HCT116 (cell line): Measurements from ENCODE around the gene TMC1.

Experiments
- CEBPB ChIP-seq: IDR thresholded peaks from 2 replicates; pipeline ENCODE4 v1.6.1; 2012; ENCODE audit warnings: low read depth
- CTCF ChIP-seq, 3 experiments: fragments of 200-600 bp in 1 of 3; sonication (generic) in 1 of 3; IDR thresholded peaks in 2 of 3; conservative IDR thresholded peaks in 1 of 3; 2 replicates each; pipeline ENCODE4 v1.5.1; 2012 to 2017; ENCODE audit warnings: low read depth in 2 of 3, low read length in 2 of 3, antibody characterized with exemption in 1 of 3, borderline replicate concordance in 1 of 3, control low read depth in 1 of 3, mild to moderate bottlenecking in 1 of 3, mixed read lengths in 1 of 3, mixed run types in 1 of 3, moderate library complexity in 1 of 3; ENCODE audit not compliant: insufficient read depth in 1 of 3
- EGR1 ChIP-seq: IDR thresholded peaks from 2 replicates; pipeline ENCODE4 v1.6.1; 2012; ENCODE audit warnings: low read depth
- EZH2 ChIP-seq: fragments of 200-600 bp; sonication (generic); IDR thresholded peaks from 2 replicates; pipeline ENCODE4 v1.6.1; 2017; ENCODE audit warnings: antibody characterized with exemption, mixed run types
- EZH2phosphoT487 ChIP-seq: fragments of 200-600 bp; IDR thresholded peaks from 2 replicates; pipeline ENCODE4 v1.6.1; 2018; ENCODE audit warnings: antibody characterized with exemption, borderline replicate concordance
- JUND ChIP-seq: IDR thresholded peaks from 2 replicates; pipeline ENCODE4 v1.6.1; 2012
- POLR2A ChIP-seq: IDR thresholded peaks from 2 replicates; pipeline ENCODE4 v1.7.0; 2011; ENCODE audit warnings: borderline replicate concordance; ENCODE audit not compliant: insufficient read depth, insufficient read length; ENCODE audit errors: extremely low read depth
- POLR2AphosphoS5 ChIP-seq: IDR thresholded peaks from 2 replicates; pipeline ENCODE4 v1.6.1; 2011; ENCODE audit warnings: mild to moderate bottlenecking, low read depth, low read length, moderate library complexity
- REST ChIP-seq: IDR thresholded peaks from 2 replicates; pipeline ENCODE4 v1.6.1; 2012; ENCODE audit warnings: low read depth
- SRF ChIP-seq: IDR thresholded peaks from 2 replicates; pipeline ENCODE4 v1.6.1; 2012; ENCODE audit warnings: low read depth
- TCF7L2 ChIP-seq: IDR thresholded peaks from 2 replicates; pipeline ENCODE4 v1.7.0; 2011; ENCODE audit warnings: borderline replicate concordance, inconsistent platforms; ENCODE audit not compliant: insufficient read depth, insufficient read length; ENCODE audit errors: extremely low read depth
- TF ChIP-seq, protein P1 (sequence below): IDR thresholded peaks from 2 replicates; pipeline ENCODE4 v1.6.1; 2011; ENCODE audit warnings: mild to moderate bottlenecking, low read length, moderate library complexity; ENCODE audit not compliant: insufficient replicate concordance; ENCODE audit errors: extremely low read depth

DNA sequence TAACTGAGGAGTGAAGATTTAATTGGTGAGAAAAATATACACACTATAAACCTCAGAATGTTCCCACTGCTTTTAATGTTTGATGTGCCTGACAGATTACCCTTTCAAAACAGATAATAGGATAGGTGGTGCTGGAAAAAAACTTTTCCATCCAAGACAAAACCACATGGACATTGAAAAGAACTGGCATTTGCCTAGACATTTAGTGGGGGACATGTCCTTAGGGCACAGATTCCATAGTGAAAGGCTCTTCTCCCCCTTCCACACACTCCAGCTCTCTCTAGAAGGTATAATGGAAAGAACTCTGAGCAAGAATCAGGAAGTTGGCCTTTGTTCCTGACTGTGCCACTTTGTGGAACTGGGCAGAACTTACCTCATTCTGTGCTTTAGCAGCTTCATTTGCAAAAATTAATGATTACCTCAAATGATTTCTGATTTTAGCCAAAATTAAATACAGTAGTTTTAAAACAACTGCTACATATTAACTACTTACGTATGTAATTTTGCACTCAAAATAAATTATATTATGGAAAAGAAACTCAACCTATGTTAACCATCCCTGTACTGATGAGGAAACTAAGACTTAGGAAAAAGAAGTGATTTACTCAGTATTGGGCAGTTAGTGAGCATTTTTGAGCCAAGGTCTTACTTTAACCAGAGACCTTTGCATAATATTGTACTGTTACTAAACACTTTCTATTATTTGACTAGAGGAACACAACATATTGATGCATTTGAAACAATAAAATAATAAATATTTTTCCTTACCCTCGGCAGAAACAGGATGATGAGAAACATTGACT, 43.3 kb downstream of the TMC1 start:
- no peak for TF ChIP-seq CTCF (IDR thresholded peaks at IDR 0.05 in 2 of 3, conservative IDR thresholded peaks at IDR 0.05 in 1 of 3; ENCODE audit: borderline replicate concordance in 1 of 3, insufficient read depth in 1 of 3, low read depth in 2 of 3, low read length in 2 of 3)
- no peak for TF ChIP-seq EGR1
- no peak for TF ChIP-seq POLR2AphosphoS5
- TF ChIP-seq POLR2A: no peak
- no peak for TF ChIP-seq EZH2
- no peak for TF ChIP-seq CEBPB
- no peak for TF ChIP-seq TCF7L2
- no peak for TF ChIP-seq SRF
- TF ChIP-seq, protein P1, sequence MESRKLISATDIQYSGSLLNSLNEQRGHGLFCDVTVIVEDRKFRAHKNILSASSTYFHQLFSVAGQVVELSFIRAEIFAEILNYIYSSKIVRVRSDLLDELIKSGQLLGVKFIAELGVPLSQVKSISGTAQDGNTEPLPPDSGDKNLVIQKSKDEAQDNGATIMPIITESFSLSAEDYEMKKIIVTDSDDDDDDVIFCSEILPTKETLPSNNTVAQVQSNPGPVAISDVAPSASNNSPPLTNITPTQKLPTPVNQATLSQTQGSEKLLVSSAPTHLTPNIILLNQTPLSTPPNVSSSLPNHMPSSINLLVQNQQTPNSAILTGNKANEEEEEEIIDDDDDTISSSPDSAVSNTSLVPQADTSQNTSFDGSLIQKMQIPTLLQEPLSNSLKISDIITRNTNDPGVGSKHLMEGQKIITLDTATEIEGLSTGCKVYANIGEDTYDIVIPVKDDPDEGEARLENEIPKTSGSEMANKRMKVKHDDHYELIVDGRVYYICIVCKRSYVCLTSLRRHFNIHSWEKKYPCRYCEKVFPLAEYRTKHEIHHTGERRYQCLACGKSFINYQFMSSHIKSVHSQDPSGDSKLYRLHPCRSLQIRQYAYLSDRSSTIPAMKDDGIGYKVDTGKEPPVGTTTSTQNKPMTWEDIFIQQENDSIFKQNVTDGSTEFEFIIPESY: no peak
- no peak for TF ChIP-seq EZH2phosphoT487
- no peak for TF ChIP-seq JUND
- no peak for TF ChIP-seq REST
